Upper lobe of left lung (tissue), 4 donors: ENCODE results near the gene ATP6V0E1.

Experiments used
- CTCF ChIP-seq, 6 experiments: fragments of 450-650 bp in 4 of 6; fragments of 200-600 bp in 2 of 6; sonication (generic) in 2 of 6; IDR thresholded peaks; one replicate each; pipeline ENCODE4 v1.5.1; 2016 to 2019; ENCODE audit warnings: antibody characterized with exemption in 6 of 6
- POLR2A ChIP-seq, 4 donors: fragments of 450-650 bp; IDR thresholded peaks; one replicate each; pipeline ENCODE4 v1.5.1; 2016 to 2017; ENCODE audit warnings: antibody characterized with exemption in 4 of 4, mild to moderate bottlenecking in 2 of 4

- TF ChIP-seq CTCF (IDR thresholded peaks at IDR 0.05) (no peak), POLR2A (IDR thresholded peaks at IDR 0.05) (no peak)
Measured at GRCh38 chr5:173051746-173052145, 68.2 kb downstream of the ATP6V0E1 start.
